A549 (cell line): Measurements from ENCODE around the gene SORCS2.

ENCODE experiments used
- CEBPB ChIP-seq, 2 experiments: fragments of >200 bp in 1 of 2; sonication (Bioruptor Twin) in 1 of 2; formaldehyde crosslinking in 1 of 2; IDR thresholded peaks; 2 replicates each; pipeline ENCODE4 v1.6.1; 2012 to 2016
- CHD4 ChIP-seq: fragments of 200-600 bp; sonication (generic); IDR thresholded peaks from 2 replicates; pipeline ENCODE4 v1.6.1; 2016; ENCODE audit warnings: antibody characterized with exemption, mild to moderate bottlenecking, borderline replicate concordance
- CTCF ChIP-seq: fragments of >200 bp; sonication (Bioruptor Twin); formaldehyde crosslinking; IDR thresholded peaks from 3 replicates; pipeline ENCODE4 v1.5.1; 2016
- ELK1 ChIP-seq: fragments of 150-350 bp; IDR thresholded peaks from 2 replicates; pipeline ENCODE4 v1.6.1; 2014; ENCODE audit warnings: low read depth, mild to moderate bottlenecking, low read length
- ESRRA ChIP-seq: fragments of 150-350 bp; IDR thresholded peaks from 2 replicates; pipeline ENCODE4 v1.6.1; 2014; ENCODE audit warnings: mild to moderate bottlenecking, low read length, borderline replicate concordance
- GATA3 ChIP-seq: IDR thresholded peaks from 2 replicates; pipeline ENCODE4 v1.6.1; 2012; ENCODE audit warnings: borderline replicate concordance
- MAFK ChIP-seq: fragments of 450-650 bp; IDR thresholded peaks from 2 replicates; pipeline ENCODE4 v1.6.1; 2014; ENCODE audit not compliant: partially characterized antibody
- POLR2A ChIP-seq: IDR thresholded peaks from 2 replicates; pipeline ENCODE4 v1.6.1; 2012; ENCODE audit warnings: mild to moderate bottlenecking, low read length
- SREBF2 ChIP-seq: fragments of 450-650 bp; IDR thresholded peaks from 2 replicates; pipeline ENCODE4 v1.6.1; 2014; ENCODE audit warnings: mild to moderate bottlenecking, moderate library complexity
- TFCP2L1 ChIP-seq: fragments of 250-450 bp; sonication (Bioruptor Pico); IDR thresholded peaks from 2 replicates; pipeline ENCODE4 v1.5.0; 2021; ENCODE audit warnings: mild to moderate bottlenecking

- no peak for TF ChIP-seq ELK1
- no peak for TF ChIP-seq CTCF
- no peak for TF ChIP-seq GATA3
- no peak for TF ChIP-seq POLR2A
- no peak for TF ChIP-seq MAFK
- no peak for TF ChIP-seq CHD4
- TF ChIP-seq ESRRA: no peak
- TF ChIP-seq TFCP2L1 (CRISPR knock-in tag): no peak
- TF ChIP-seq SREBF2: no peak
- no peak for TF ChIP-seq CEBPB (IDR thresholded peaks at IDR 0.05)
These were observed 548.7 kb downstream of the SORCS2 start for GRCh38 chr4:7740866-7741525.
